Endodermal cell (in vitro differentiated cells): ENCODE measurements around the gene SLC6A9. TPM values are rescaled to one million over a fixed set of nuclear protein-coding genes. Genes with fewer than 3 reads are reported as not detected.

ENCODE experiments used
- DNase-seq: peaks from one replicate; pipeline ENCODE4 v3.0.0-alpha.2; 2017
- H3K27ac ChIP-seq: 2 replicates; pipeline ENCODE4 v1.5.1; 2013; ENCODE audit warnings: mild to moderate bottlenecking, low read depth, low read length, moderate library complexity
- H3K27me3 ChIP-seq: 2 replicates; pipeline ENCODE4 v1.6.1; 2013; ENCODE audit warnings: mild to moderate bottlenecking, low read length, moderate library complexity; ENCODE audit not compliant: insufficient read depth, control insufficient read depth, poor library complexity, severe bottlenecking
- H3K36me3 ChIP-seq: 2 replicates; pipeline ENCODE4 v1.7.0; 2013; ENCODE audit warnings: mild to moderate bottlenecking, low read length, moderate library complexity; ENCODE audit not compliant: control insufficient read depth, insufficient read depth
- H3K4me1 ChIP-seq: one replicate; pipeline ENCODE4 v1.7.0; 2013; ENCODE audit warnings: low read length; ENCODE audit not compliant: control insufficient read depth, insufficient read depth
- H3K4me3 ChIP-seq: 2 replicates; pipeline ENCODE4 v1.5.1; 2013; ENCODE audit warnings: mild to moderate bottlenecking, low read length, moderate library complexity
- H3K9ac ChIP-seq: 2 replicates; pipeline ENCODE4 v1.6.1; 2013; ENCODE audit warnings: mild to moderate bottlenecking, low read length, moderate library complexity; ENCODE audit not compliant: poor library complexity, severe bottlenecking; ENCODE audit errors: extremely low read depth
- H3K9me3 ChIP-seq: 2 replicates; pipeline ENCODE4 v1.6.1; 2013; ENCODE audit warnings: mild to moderate bottlenecking, low read length, moderate library complexity; ENCODE audit not compliant: control insufficient read depth
- H3K27ac Mint-ChIP-seq: 2 replicates; pipeline ENCODE4 v1.8.0; 2020; ENCODE audit warnings: mixed read lengths
- H3K27me3 Mint-ChIP-seq: 2 replicates; pipeline ENCODE4 v1.8.0; 2021; ENCODE audit warnings: mild to moderate bottlenecking, mixed read lengths; ENCODE audit not compliant: insufficient read depth
- H3K36me3 Mint-ChIP-seq: 2 replicates; pipeline ENCODE4 v1.8.0; 2020; ENCODE audit warnings: low read depth, mixed read lengths
- H3K4me1 Mint-ChIP-seq: 2 replicates; pipeline ENCODE4 v1.8.0; 2020; ENCODE audit warnings: mixed read lengths
- H3K4me3 Mint-ChIP-seq: 2 replicates; pipeline ENCODE4 v1.8.0; 2020; ENCODE audit warnings: mild to moderate bottlenecking, moderate library complexity, mixed read lengths
- H3K9me3 Mint-ChIP-seq: 2 replicates; pipeline ENCODE4 v1.8.0; 2020; ENCODE audit warnings: mild to moderate bottlenecking, mixed read lengths
- WGBS, 2 experiments: methylation state at CpG; one replicate each; pipeline versions ENCODE4 v1.1.5 to v1.1.7; 2013; ENCODE audit warnings: missing lambda C conversion rate in 2 of 2, mixed read lengths in 1 of 2; ENCODE audit not compliant: insufficient coverage in 1 of 2, insufficient read length in 1 of 2; 5-methylcytosine and 5-hydroxymethylcytosine counted together
- total RNA-seq, 2 donors: library from RNA; stranded (reverse); fragmentation: NEBNext Ultra II Directional in 1 of 2; extraction: Animal tissue kit (Norgen Biotek cat#: 25700) in 1 of 2; gene quantifications; 2 replicates in 1 of 2; 3 replicates in 1 of 2; pipeline ENCODE4 v1.2.1, GENCODE V29; 2021
- TF ChIP-seq, protein P1 (sequence below): fragments of 200-600 bp; sonication (generic); conservative IDR thresholded peaks from 2 replicates; pipeline ENCODE4 v1.5.0; 2021; ENCODE audit warnings: antibody characterized with exemption, mild to moderate bottlenecking

Gene SLC6A9
- total RNA-seq, 2 donors from 2014 or later, result 5.7 to 11.4 TPM

DNA sequence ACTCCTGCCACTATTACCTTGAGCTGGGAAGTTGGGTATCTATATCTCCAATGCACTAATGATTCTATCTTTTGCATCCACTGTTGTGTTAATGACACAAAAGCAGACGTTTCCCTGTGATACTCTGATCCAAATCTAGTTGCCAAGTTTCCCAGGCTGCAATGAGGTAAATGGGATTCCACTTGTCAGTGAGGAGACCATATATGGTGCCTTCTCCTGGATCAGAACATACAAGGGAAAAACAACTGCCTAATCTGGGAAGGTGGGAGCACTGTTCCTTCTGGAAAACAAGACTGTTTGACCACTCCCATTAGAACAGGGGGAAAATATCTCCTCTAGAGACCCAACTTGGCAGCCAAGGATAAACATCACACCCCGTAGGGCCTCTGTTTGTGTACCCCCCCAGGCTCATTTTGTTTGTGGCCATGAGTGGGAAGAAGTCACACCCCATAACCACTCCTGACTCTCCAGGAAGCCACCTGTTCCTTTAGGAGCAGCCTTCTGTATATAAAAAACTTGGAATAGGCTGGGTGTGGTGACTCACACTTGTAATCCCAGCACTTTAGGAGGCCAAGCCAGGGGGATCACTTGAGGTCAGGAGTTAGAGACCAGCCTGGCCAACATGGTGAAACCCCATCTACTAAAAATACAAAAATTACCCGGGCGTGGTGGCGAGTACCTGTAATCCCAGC, 28.5 kb upstream of the SLC6A9 start:
- no peaks in the 10 kb centered on the region for H3K4me1 ChIP-seq
- Mint-ChIP-seq H3K27ac (no peak overlapping the region), H3K27me3 (peaks cover 85% of the 10 kb centered on the region), H3K9me3 (no peaks in the 10 kb centered on the region), H3K4me3 (no peak overlapping the region), H3K36me3 (no peaks in the 10 kb centered on the region), H3K4me1 (peaks cover 3% of the 10 kb centered on the region)
- no peak overlapping the region for H3K27ac ChIP-seq
- TF ChIP-seq, protein P1, sequence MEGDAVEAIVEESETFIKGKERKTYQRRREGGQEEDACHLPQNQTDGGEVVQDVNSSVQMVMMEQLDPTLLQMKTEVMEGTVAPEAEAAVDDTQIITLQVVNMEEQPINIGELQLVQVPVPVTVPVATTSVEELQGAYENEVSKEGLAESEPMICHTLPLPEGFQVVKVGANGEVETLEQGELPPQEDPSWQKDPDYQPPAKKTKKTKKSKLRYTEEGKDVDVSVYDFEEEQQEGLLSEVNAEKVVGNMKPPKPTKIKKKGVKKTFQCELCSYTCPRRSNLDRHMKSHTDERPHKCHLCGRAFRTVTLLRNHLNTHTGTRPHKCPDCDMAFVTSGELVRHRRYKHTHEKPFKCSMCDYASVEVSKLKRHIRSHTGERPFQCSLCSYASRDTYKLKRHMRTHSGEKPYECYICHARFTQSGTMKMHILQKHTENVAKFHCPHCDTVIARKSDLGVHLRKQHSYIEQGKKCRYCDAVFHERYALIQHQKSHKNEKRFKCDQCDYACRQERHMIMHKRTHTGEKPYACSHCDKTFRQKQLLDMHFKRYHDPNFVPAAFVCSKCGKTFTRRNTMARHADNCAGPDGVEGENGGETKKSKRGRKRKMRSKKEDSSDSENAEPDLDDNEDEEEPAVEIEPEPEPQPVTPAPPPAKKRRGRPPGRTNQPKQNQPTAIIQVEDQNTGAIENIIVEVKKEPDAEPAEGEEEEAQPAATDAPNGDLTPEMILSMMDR, result no peak
- H3K9me3 ChIP-seq, result no peaks in the 10 kb centered on the region
- no peak overlapping the region for H3K9ac ChIP-seq
- H3K4me3 ChIP-seq, result no peak overlapping the region
- H3K36me3 ChIP-seq, result no peaks in the 10 kb centered on the region
- H3K27me3 ChIP-seq, result peaks cover 89% of the 10 kb centered on the region
- no peak for DNase-seq
- 88 to 92% methylated on average over 2 to 5 of the region's 5 CpGs for WGBS, 2 experiments

- Histone ChIP-seq H3K4me1 (no peaks in the 10 kb centered on the region), H3K9me3 (no peaks in the 10 kb centered on the region), H3K36me3 (no peaks in the 10 kb centered on the region), H3K27ac (no peak overlapping the region), H3K9ac (no peak overlapping the region), H3K27me3 (peaks cover 85% of the 10 kb centered on the region), H3K4me3 (no peak overlapping the region)
- no peak for DNase-seq
- Mint-ChIP-seq H3K4me3 (no peak overlapping the region), H3K27ac (no peak overlapping the region), H3K4me1 (peaks cover 3% of the 10 kb centered on the region), H3K36me3 (no peaks in the 10 kb centered on the region), H3K27me3 (peaks cover 88% of the 10 kb centered on the region), H3K9me3 (no peaks in the 10 kb centered on the region)
- TF ChIP-seq, protein P1, result no peak
- WGBS, 2 experiments, result 91 to 93% methylated on average over 1 of the region's 1 CpG
Observed at GRCh38 chr1:44059212-44059611, 27.9 kb upstream of the SLC6A9 start.

GRCh38 chr1:44057293-44057692, 26.0 kb upstream of the SLC6A9 start:
- 100% methylated on average over 1 of the region's 1 CpG; no CpG with 5 or more reads in 1 of the 2 experiments for WGBS, 2 experiments
- H3K27ac Mint-ChIP-seq, result no peak overlapping the region

More at GRCh38 chr1:44057293-44057692, 26.0 kb upstream of the SLC6A9 start:
- Histone ChIP-seq H3K4me1 (no peaks in the 10 kb centered on the region), H3K27ac (no peak overlapping the region), H3K9me3 (no peaks in the 10 kb centered on the region), H3K9ac (no peak overlapping the region), H3K27me3 (peaks cover 88% of the 10 kb centered on the region), H3K4me3 (no peak overlapping the region), H3K36me3 (no peaks in the 10 kb centered on the region)
- no peaks in the 10 kb centered on the region for H3K36me3 Mint-ChIP-seq
- H3K4me1 Mint-ChIP-seq, result peaks cover 3% of the 10 kb centered on the region
- peaks cover 93% of the 10 kb centered on the region for H3K27me3 Mint-ChIP-seq
- TF ChIP-seq, protein P1, result no peak
- no peaks in the 10 kb centered on the region for H3K9me3 Mint-ChIP-seq
- no peak for DNase-seq
- no peak overlapping the region for H3K4me3 Mint-ChIP-seq
